ENCODE measurements around the gene CPNE8.
"Not testable (repeated sequence)": the region's sequence is repeated elsewhere in the genome, so short reads cannot be mapped to it uniquely, and the experiment has no call there.

CPNE8 gene

GRCh38 chr12:38759621-38760020, 145.8 kb downstream of the CPNE8 start:
- Histone ChIP-seq H3K36me3 (no peaks in the 10 kb centered on the region), H3K9me3 (no peaks in the 10 kb centered on the region), H3K27ac (no peak overlapping the region), H3K27me3 (no peaks in the 10 kb centered on the region), H3K4me3 (ENCODE audit: low read depth in 1 of 2, low read length in 1 of 2) (no peak overlapping the region), H3K4me1 (ENCODE audit: control insufficient read depth in 1 of 2, insufficient read depth in 1 of 2, low read depth in 1 of 2, low read length in 1 of 2) (no peaks in the 10 kb centered on the region)
- no peak for TF ChIP-seq CTCF (IDR thresholded peaks at IDR 0.05)

DNA sequence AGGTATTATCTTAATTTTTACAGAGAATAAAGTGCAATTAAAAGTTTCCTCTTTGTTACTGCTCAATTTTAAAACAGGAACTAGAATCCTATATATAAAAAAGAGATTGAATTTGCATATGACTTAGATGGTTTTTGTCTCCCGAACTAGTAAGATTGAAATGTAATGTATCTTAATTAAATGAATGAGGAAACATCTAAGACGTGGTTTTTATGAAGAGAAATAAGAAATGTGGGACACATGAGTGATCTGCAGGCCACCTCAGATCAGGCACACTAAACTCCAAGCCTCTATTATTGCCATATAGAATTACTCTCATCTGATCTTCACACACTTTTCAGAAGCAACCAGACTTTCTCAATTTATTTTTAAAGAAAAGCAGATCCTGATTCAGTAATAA, 158.6 kb downstream of the CPNE8 start:
- H3K4me1 ChIP-seq (ENCODE audit: control insufficient read depth in 1 of 2, insufficient read depth in 1 of 2, low read depth in 1 of 2, low read length in 1 of 2) = no peaks in the 10 kb centered on the region
- H3K4me3 ChIP-seq (ENCODE audit: low read depth in 1 of 2, low read length in 1 of 2) = no peak overlapping the region
- no peaks in the 10 kb centered on the region for H3K27me3 ChIP-seq
- H3K36me3 ChIP-seq = no peaks in the 10 kb centered on the region
- no peak for TF ChIP-seq CTCF (IDR thresholded peaks at IDR 0.05)
- no peak overlapping the region for H3K27ac ChIP-seq
- no peaks in the 10 kb centered on the region for H3K9me3 ChIP-seq

- no peak overlapping the region for H3K27ac ChIP-seq
- no peaks in the 10 kb centered on the region for H3K4me1 ChIP-seq (ENCODE audit: control insufficient read depth in 1 of 2, insufficient read depth in 1 of 2, low read depth in 1 of 2, low read length in 1 of 2)
- H3K36me3 ChIP-seq = no peaks in the 10 kb centered on the region
- no peaks in the 10 kb centered on the region for H3K27me3 ChIP-seq
- TF ChIP-seq CTCF (IDR thresholded peaks at IDR 0.05) = no peak
- H3K9me3 ChIP-seq = no peaks in the 10 kb centered on the region
- no peak overlapping the region for H3K4me3 ChIP-seq (ENCODE audit: low read depth in 1 of 2, low read length in 1 of 2)
These were observed 159.8 kb downstream of the CPNE8 start for GRCh38 chr12:38745601-38746000.

DNA sequence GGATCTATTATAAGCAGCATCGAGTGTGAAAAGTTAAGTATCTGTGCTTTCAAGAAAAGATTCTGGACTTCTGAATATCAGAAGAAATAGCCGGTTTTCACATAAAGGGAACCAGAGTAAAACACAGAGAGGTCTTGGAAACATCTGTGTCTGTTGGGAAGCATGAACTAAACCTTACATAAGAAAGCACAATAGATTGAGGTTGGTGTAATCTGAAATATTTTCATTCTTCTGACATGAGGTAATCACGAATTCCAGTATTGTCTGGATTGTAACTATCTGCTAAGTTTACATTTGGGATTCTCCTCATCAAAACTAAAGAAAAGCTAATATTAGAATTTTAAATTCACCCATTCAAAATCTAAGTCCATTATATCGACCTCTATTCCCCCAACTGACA, 161.3 kb downstream of the CPNE8 start:
- no peaks in the 10 kb centered on the region for H3K4me1 ChIP-seq (ENCODE audit: control insufficient read depth in 1 of 2, insufficient read depth in 1 of 2, low read depth in 1 of 2, low read length in 1 of 2)
- no peak overlapping the region for H3K27ac ChIP-seq
- H3K36me3 ChIP-seq = no peaks in the 10 kb centered on the region
- H3K9me3 ChIP-seq = no peaks in the 10 kb centered on the region
- no peaks in the 10 kb centered on the region for H3K27me3 ChIP-seq
- no peak for TF ChIP-seq CTCF (IDR thresholded peaks at IDR 0.05)
- H3K4me3 ChIP-seq (ENCODE audit: low read depth in 1 of 2, low read length in 1 of 2) = no peak overlapping the region

- not testable (repeated sequence) for H3K9me3 ChIP-seq; H3K36me3 ChIP-seq; H3K27ac ChIP-seq; H3K4me3 ChIP-seq (ENCODE audit: low read depth in 1 of 2, low read length in 1 of 2); H3K4me1 ChIP-seq (ENCODE audit: control insufficient read depth in 1 of 2, insufficient read depth in 1 of 2, low read depth in 1 of 2, low read length in 1 of 2); H3K27me3 ChIP-seq
These were observed 162.9 kb downstream of the CPNE8 start for GRCh38 chr12:38742496-38742895.

DNA sequence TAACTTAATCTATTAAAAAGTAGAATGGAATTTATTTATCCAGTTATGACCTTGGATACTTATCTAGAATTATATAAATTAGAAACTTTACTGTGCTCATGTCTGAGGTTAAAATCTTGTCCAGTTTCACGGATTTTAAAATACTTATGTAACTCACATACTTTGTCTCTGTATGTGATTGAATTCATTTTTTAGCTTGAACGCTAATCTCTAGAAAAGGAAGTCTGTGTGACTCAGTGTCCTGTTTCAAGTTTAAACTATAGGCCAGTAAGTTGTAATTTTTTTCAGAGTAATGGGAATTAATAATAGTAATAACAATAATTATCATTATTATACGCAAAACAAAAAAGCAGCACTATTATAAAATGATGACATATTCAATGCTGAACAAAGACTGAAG, 168.6 kb downstream of the CPNE8 start:
- Histone ChIP-seq H3K9me3 (no peaks in the 10 kb centered on the region), H3K27ac (no peak overlapping the region), H3K4me3 (ENCODE audit: low read depth in 1 of 2, low read length in 1 of 2) (no peak overlapping the region), H3K36me3 (no peaks in the 10 kb centered on the region), H3K27me3 (no peaks in the 10 kb centered on the region), H3K4me1 (ENCODE audit: control insufficient read depth in 1 of 2, insufficient read depth in 1 of 2, low read depth in 1 of 2, low read length in 1 of 2) (no peaks in the 10 kb centered on the region)
- TF ChIP-seq CTCF (IDR thresholded peaks at IDR 0.05) = no peak
